KMS-11 (cell line): ENCODE results near the gene CLEC2B.

Source experiments
- H2AFZ ChIP-seq: fragments of 200-600 bp; sonication (generic); 2 replicates; pipeline ENCODE4 v1.6.1; 2016; ENCODE audit warnings: antibody characterized with exemption, mixed run types, low read depth
- H3K27ac ChIP-seq: fragments of 200-600 bp; sonication (generic); 2 replicates; pipeline ENCODE4 v1.6.1; 2016; ENCODE audit warnings: mild to moderate bottlenecking, mixed run types
- H3K27me3 ChIP-seq: fragments of 200-600 bp; sonication (generic); 2 replicates; pipeline ENCODE4 v1.6.1; 2017; ENCODE audit warnings: mild to moderate bottlenecking, low read depth, mixed run types, moderate library complexity; ENCODE audit not compliant: insufficient read depth
- H3K36me3 ChIP-seq: fragments of 200-600 bp; sonication (generic); 2 replicates; pipeline ENCODE4 v1.6.1; 2017; ENCODE audit warnings: mild to moderate bottlenecking, mixed run types; ENCODE audit not compliant: insufficient read depth
- H3K4me1 ChIP-seq: fragments of 200-600 bp; sonication (generic); 2 replicates; pipeline ENCODE4 v1.6.1; 2016; ENCODE audit warnings: mild to moderate bottlenecking, low read depth, mixed run types; ENCODE audit not compliant: poor library complexity, severe bottlenecking
- H3K4me2 ChIP-seq: fragments of 200-600 bp; sonication (generic); 2 replicates; pipeline ENCODE4 v1.7.0; 2016; ENCODE audit warnings: mild to moderate bottlenecking, mixed run types
- H3K4me3 ChIP-seq: fragments of 200-600 bp; sonication (generic); IDR thresholded peaks from 2 replicates; pipeline ENCODE4 v1.6.1; 2017; ENCODE audit warnings: low read depth, low read length, mixed read lengths; ENCODE audit not compliant: insufficient read depth
- H3K79me2 ChIP-seq: fragments of 200-600 bp; sonication (generic); 2 replicates; pipeline ENCODE4 v1.6.1; 2016; ENCODE audit warnings: low read depth, mixed run types; ENCODE audit not compliant: insufficient read depth
- H3K9ac ChIP-seq: fragments of 200-600 bp; sonication (generic); 2 replicates; pipeline ENCODE4 v1.6.1; 2016; ENCODE audit warnings: mild to moderate bottlenecking, mixed run types
- H4K20me1 ChIP-seq: fragments of 200-600 bp; sonication (generic); 2 replicates; pipeline ENCODE4 v1.6.1; 2016; ENCODE audit warnings: mild to moderate bottlenecking, mixed run types; ENCODE audit not compliant: insufficient read depth
- CTCF ChIP-seq: fragments of 200-600 bp; sonication (generic); conservative IDR thresholded peaks from 2 replicates; pipeline ENCODE4 v1.6.1; 2017; ENCODE audit warnings: low read depth, mild to moderate bottlenecking, antibody characterized with exemption, low read length, moderate library complexity, mixed read lengths

The CLEC2B gene

GRCh38 chr12:9908350-9908749 lies 39.2 kb upstream of the CLEC2B start:
- Histone ChIP-seq H3K4me3 (no peak overlapping the region), H2AFZ (no peak overlapping the region), H3K27me3 (no peaks in the 10 kb centered on the region), H4K20me1 (no peaks in the 10 kb centered on the region), H3K9ac (no peak overlapping the region), H3K79me2 (no peaks in the 10 kb centered on the region), H3K27ac (no peak overlapping the region), H3K4me2 (no peak overlapping the region), H3K4me1 (no peaks in the 10 kb centered on the region), H3K36me3 (no peaks in the 10 kb centered on the region)
- no peak for TF ChIP-seq CTCF

GRCh38 chr12:9907769-9908168 lies 38.6 kb upstream of the CLEC2B start:
- H4K20me1 ChIP-seq, result no peaks in the 10 kb centered on the region
- H3K4me2 ChIP-seq, result no peak overlapping the region
- H3K79me2 ChIP-seq, result no peaks in the 10 kb centered on the region
- no peak overlapping the region for H3K27ac ChIP-seq
- no peak for TF ChIP-seq CTCF
- no peak overlapping the region for H3K9ac ChIP-seq
- H3K36me3 ChIP-seq, result no peaks in the 10 kb centered on the region
- H3K4me1 ChIP-seq, result no peaks in the 10 kb centered on the region
- no peak overlapping the region for H2AFZ ChIP-seq
- no peak overlapping the region for H3K4me3 ChIP-seq
- H3K27me3 ChIP-seq, result no peaks in the 10 kb centered on the region

- no peak overlapping the region for H3K27ac ChIP-seq
- TF ChIP-seq CTCF, result no peak
- H3K4me2 ChIP-seq, result no peak overlapping the region
- H3K79me2 ChIP-seq, result no peaks in the 10 kb centered on the region
- no peaks in the 10 kb centered on the region for H3K36me3 ChIP-seq
- no peaks in the 10 kb centered on the region for H4K20me1 ChIP-seq
- no peak overlapping the region for H3K4me3 ChIP-seq
- H3K4me1 ChIP-seq, result no peaks in the 10 kb centered on the region
- H2AFZ ChIP-seq, result no peak overlapping the region
- no peaks in the 10 kb centered on the region for H3K27me3 ChIP-seq
- no peak overlapping the region for H3K9ac ChIP-seq
Observed at GRCh38 chr12:9906873-9907272, 37.7 kb upstream of the CLEC2B start.

- Histone ChIP-seq H3K36me3 (no peaks in the 10 kb centered on the region), H3K27ac (no peak overlapping the region), H3K4me2 (no peak overlapping the region), H4K20me1 (no peaks in the 10 kb centered on the region), H3K4me1 (no peaks in the 10 kb centered on the region), H3K4me3 (no peak overlapping the region), H3K27me3 (no peaks in the 10 kb centered on the region), H3K79me2 (no peaks in the 10 kb centered on the region), H3K9ac (no peak overlapping the region), H2AFZ (no peak overlapping the region)
- TF ChIP-seq CTCF, result no peak
Observed at GRCh38 chr12:9902539-9903228, 33.5 kb upstream of the CLEC2B start.
